Urothelium cell line (cell line): ENCODE measurements around the gene RNF135.
"Not testable (repeated sequence)": the region's sequence is repeated elsewhere in the genome, so short reads cannot be mapped to it uniquely, and the experiment has no call there.

Experiments used
- DNase-seq: peaks from one replicate; pipeline ENCODE4 v3.0.0; 2011; ENCODE audit warnings: low spot score, mixed read lengths
- FAIRE-seq: peaks from 2 replicates; lab custom pipeline; 2011; peaks lifted over from hg19 to GRCh38; lab: Jason Lieb, UNC

RNF135 gene, protein sequence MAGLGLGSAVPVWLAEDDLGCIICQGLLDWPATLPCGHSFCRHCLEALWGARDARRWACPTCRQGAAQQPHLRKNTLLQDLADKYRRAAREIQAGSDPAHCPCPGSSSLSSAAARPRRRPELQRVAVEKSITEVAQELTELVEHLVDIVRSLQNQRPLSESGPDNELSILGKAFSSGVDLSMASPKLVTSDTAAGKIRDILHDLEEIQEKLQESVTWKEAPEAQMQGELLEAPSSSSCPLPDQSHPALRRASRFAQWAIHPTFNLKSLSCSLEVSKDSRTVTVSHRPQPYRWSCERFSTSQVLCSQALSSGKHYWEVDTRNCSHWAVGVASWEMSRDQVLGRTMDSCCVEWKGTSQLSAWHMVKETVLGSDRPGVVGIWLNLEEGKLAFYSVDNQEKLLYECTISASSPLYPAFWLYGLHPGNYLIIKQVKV

DNA sequence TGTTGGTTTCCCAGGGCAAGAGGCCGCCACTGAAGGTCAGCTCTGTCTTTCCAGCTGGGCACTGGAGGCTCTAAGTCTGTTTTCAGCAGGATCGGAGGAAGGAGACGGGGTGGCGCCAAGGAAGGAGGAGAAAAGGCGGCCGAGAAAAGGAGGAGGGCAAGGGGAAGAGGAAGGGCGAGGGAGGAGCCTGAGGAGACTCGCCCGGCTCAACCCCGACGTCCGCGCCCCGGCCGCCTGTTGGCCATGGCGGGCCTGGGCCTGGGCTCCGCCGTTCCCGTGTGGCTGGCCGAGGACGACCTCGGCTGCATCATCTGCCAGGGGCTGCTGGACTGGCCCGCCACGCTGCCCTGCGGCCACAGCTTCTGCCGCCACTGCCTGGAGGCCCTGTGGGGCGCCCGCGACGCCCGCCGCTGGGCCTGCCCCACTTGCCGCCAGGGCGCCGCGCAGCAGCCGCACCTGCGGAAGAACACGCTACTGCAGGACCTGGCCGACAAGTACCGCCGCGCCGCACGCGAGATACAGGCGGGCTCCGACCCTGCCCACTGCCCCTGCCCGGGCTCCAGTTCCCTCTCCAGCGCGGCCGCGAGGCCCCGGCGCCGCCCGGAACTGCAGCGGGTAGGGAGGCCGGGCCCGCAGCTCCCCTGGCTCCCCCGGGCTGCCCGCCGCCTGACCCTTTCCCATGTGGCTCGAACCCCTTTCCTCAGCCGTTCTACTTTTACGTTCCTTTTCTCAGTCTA, at the start of gene RNF135:
RNF135 (plus strand) TSS at position 209 of the 737 bp plus-strand sequence; CDS start at position 244, 35 bp downstream.
- FAIRE-seq (peak; percentile 44), DNase-seq (peak; percentile 96)

DNA sequence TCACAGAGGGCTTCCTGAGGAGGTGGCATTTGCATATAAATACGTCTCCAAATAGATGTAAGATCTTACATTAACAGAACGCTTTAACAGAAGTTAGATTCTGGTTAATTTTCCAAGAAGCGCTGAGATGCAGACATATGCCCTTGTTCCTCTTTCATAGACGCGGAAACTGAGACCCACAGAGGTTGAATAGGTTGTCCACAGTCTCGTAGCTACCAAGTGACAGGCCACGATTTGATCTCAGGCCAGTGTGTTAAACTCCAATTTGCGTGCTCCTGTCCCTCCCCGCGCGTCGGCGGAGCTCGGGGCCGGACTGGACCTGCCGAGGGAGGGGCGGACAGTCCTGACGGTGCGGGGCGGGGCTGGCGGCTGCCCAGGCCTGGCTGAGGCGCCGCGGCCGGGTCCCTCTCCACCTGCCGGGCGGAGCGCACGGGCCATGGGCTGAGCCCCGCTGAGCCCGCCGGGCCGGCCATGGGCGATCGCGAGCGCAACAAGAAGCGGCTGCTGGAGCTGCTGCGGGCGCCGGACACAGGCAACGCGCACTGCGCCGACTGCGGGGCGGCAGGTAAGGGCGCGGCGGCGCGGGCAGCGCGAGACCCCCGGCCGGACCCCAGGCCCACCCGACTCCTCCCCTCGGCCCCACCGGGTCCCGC, 49.2 kb upstream of the RNF135 start, which contains the start of gene ADAP2:
ADAP2 (plus strand) TSS at position 402 of the 653 bp plus-strand sequence; CDS start at position 472, 70 bp downstream.
- FAIRE-seq: no peak
- peak; percentile 73 for DNase-seq

DNA sequence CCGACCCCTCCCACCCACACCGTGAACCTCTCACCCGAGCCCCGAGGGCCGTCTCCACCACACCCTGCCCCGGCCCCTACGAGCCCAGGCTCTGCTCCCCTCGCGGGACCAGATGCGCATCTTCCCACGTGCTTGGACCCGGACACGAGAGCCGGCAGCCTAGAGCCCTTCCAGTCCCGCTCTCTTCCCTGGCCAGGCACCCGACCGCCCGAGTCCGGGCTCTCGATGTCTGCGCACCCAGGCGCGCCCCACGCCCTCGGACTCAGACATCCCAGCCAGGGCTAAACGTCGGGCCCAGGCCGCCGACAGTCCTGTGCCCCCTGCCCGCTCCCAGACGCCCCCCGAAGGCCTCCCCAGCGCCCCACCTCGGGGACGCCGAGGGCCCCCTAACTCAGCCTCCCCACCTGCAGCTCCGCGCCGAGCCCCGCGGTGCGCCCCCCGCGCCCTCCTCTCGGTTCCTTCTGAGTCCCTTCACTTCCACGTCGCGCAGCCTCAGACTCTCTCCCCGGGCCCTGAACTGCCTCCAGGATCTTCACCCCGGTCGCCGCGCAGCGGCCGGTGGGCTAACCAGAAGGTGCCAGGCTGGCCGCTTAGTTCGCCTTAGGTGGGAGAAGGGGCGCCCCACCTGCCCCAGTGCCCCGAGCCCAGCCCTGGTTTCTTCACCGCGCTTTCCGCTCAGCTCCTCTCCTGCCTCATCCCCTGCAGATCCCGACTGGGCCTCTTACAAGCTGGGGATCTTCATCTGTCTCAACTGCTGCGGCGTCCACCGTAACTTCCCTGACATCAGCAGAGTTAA, 48.4 kb upstream of the RNF135 start:
- FAIRE-seq (no peak), DNase-seq (no peak)

DNA sequence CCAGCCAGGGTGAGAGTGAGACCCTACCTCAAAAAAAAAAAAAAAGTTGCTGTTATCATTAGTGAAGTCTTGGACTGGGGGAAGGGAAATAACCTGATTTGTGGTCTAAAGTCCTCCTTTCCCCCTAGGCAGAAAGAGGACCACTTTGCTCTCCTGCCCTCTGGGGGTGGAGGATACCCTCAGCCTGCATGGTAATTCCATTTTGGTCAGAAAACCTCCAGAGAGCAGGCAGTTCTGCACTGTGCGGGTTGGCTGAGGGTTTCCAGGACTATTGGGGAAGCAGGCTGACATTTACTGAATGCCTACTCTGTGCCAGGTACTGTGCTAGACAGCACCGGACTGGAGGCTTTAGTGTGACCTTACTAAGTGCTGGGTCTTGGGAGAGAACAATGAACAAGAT, 46.5 kb upstream of the RNF135 start:
- DNase-seq (no peak), FAIRE-seq (no peak)

DNA sequence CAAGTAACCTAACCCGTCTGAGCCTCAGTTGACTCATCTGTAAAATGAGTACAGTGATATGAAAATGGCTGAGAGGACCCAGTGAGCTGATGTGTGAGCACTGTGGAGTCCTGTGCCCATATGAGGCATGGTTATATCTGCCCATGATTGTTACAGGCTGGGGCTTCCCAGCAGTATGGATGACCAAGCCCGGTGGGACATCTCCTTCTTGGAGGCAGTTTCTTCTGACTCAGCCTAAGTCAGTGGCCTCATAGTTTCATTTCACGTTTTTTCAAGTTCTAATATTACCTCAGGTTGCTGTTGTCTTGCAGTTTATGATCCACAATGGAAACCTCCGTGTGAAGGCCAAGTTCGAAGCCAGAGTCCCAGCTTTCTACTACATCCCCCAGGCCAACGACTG, 44.3 kb upstream of the RNF135 start:
- DNase-seq: no peak
- FAIRE-seq: no peak

DNA sequence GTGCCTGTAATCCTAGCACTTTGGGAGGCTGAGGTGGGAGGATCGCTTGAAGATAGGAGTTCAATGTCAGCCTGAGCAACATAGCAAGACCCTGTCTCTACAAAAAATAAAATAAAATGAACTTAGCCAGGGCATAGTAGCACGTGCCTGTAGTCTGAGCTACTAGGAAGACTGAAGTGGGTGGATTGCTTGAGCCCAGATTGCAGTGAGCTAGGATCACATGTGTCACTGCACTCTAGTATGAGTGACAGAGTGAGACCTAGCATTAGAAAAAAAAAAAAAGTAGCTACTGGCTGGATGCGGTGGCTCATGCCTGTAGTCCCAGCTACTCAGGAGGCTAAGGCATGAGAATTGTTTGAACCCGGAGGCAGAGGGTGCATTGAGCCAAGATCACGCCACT, 43.1 kb upstream of the RNF135 start:
- FAIRE-seq: no peak
- DNase-seq: no peak

DNA sequence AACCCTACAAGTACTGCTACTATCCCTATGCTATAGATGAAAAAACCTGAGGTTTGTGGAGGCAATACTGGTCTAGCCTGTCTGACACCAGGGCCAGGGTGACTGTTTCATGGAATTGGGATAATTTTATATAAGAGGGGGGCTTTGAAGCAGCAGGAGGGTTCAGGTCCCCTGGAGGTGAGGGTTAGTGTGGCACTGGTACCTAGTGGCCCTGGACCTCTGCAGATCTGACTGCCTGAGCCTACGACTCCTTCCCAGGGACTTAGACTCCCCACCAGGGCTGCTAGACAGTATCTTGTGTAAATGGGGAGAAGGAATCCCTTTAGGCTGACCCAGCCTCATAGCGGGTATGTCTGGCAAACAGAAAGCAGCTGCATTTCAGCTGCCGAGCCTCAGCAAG, 42.3 kb upstream of the RNF135 start:
- DNase-seq (no peak), FAIRE-seq (no peak)

DNA sequence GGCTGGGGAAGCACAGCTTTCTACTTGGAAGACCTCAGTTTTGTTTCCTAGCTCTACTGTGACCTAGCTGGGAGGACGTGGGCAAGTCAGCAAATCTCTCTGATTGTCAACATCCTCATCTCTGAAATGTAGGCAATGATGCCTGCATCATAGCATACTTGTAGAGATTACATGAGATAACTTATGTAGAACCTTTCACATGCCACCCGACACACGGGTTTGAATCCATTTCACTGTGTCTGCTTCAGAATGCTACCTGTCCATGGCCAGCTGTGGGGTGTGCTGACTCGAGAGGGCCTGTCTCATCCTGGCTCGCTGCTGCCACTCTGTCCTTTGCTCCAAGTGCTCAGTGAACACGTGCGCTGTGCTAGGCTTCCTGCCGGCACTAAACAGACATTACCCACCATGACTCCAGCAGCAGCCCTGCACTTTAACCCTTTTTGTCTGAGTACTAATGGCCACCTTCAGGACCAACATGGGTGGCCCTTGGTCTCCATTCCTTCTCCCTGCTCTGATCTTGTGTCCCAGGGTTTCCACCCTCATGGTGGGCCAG, 41.7 kb upstream of the RNF135 start:
- no peak for FAIRE-seq
- no peak for DNase-seq

DNA sequence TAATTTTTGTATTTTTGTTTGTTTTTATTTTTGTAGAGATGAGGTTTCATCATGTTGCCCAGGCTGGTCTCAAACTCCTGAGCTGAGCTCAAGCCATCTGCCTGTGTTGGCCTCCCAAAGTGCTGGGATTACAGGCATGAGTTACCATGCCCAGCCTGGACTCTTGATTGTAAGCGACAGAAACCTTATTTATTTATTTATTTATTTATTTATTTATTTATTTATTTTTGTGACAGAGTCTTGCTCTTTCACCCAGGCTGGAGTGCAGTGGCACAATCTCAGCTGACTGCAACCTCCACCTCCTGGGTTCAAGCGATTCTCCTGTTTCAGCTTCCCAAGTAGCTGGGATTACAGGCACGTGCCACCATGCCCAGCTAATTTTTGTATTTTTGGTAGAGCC, 41.0 kb upstream of the RNF135 start:
- FAIRE-seq, DNase-seq: not testable (repeated sequence)

DNA sequence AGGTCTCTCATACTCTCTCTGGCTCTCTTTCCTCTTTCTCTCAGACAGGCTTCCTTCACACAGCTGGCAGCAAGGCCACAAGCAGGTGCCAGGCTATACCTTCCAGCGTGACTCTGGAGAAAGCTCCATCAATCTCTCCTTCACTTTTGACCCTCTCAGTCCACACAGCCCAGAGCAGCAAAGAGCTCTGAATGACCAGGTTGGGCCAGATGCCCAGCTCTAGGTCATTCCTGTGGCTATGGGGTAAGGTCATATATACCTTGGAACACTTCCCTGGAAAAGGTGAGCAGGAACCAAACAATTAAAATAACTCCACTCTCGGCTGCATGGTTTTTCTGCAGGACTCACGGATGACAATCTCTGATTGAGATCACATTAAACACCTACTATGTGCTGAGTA, 40.3 kb upstream of the RNF135 start:
- FAIRE-seq: no peak
- no peak for DNase-seq

DNA sequence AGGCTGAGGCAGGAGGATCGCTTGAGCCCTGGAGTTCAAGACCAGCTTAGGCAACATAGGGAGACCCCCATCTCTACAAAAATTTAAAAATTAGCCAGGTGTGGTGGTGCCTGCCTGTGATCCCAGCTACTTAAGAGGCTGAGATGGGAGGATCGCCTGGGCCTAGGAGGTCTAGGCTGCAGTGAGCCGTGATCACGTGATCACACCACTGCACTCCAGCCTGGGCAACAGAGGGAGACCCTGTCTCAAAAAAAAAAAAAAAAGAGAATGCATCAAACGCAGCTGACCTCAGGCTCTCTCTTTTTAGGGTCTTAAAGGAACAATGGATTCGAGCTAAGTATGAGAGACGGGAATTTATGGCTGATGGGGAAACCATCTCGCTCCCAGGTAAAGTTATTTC, 39.3 kb upstream of the RNF135 start:
- DNase-seq, FAIRE-seq: not testable (repeated sequence)

DNA sequence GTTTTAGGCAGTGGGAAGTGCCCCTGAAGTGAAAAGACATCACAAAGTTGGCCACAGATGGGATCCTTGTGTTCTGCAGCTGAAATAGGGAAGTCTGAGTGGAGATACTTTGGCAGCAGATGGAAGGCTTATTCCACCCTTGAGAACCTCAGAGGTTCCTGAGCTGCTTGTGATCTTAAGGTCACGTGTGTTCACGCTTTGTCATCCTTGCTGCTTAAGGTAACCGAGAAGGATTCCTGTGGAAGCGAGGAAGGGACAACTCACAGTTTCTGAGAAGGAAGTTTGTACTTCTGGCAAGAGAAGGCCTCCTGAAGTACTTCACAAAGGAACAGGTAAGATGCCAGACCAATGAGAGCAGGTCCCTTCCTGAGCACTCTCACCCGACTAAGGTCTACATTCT, 36.9 kb upstream of the RNF135 start:
- DNase-seq (no peak), FAIRE-seq (no peak)

DNA sequence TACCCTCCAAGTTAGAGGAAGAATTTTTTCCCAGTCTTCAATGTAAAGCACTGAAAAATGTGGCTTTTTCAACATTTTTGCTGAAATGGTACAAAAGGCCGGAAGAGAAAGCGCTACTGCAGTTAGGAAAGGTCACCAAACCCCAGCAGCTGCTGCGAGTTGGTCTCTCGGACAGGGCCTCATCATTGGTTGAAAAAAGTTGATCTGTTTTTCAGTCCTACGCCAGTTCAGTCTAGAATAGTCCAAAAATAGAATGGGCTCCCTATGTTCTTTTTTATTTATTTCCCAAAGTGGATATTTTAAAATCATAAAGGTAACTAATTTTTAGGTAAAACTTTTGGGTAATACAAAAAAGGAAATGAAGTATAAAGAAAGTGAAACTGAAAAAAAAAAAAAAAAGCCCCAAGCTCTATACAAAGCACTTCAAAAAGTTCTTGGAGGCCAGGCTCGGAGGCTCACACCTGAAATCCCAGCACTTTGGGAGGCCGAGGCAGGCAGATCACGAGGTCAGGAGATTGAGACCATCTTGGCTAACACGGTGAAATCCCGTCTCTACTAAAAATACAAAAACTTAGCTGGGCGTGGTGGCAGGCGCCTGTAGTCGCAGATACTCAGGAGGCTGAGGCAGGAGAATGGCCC, 31.7 kb upstream of the RNF135 start:
- FAIRE-seq (no peak), DNase-seq (no peak)

DNA sequence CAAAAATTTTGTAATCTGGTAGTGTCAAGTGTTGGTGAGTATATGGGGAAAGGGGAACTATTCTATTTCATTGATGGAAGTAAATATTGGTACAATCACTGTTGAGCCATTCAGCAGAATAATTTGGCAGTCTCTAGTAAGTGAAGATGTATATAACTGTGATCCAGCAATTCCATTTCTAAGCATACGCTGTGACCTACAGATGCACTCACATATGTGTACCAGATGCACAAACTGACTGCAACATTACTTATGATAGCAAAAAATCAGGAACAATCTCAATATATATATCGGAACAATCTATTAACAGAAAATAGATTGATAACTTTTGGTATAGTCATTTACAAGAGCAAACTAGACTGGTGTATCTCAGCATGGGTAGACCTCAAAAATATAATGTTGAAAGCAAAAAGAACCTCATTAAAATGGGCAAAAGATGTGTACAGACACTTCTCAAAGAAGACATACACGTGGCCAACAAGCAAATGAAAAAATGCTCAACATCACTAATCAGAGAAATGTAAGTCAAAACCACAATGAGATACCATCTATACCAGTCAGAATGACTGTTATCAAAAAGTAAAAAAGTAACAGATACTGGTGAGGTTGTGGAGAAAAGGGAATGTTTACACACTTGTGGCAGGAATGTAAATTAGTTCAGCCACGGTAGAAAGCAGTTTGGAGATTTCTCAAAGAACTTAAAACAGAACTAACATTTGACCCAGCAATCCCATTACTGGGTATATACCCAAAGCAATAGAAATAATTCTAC, 28.3 kb upstream of the RNF135 start:
- no peak for FAIRE-seq
- no peak for DNase-seq

DNA sequence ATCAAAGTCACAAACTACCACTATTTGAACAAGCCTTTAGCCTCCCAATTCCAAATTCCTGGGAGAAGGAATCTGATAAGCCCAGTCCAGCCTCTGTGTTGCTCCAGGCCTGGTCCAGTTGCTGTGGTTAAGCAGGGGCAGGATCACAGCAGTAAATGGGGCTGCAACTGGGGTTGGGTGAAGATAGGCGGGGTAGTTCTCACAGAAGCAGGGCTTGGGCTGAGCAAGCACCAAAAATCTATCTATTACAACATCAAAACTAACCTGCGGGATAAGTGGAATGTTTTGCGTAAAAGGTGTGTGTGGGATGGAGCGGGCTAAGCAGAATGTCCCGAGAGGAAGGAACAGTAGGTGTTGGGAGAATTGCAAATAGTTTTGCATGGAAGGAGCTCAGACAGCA, 23.0 kb upstream of the RNF135 start:
- DNase-seq (no peak), FAIRE-seq (no peak)

DNA sequence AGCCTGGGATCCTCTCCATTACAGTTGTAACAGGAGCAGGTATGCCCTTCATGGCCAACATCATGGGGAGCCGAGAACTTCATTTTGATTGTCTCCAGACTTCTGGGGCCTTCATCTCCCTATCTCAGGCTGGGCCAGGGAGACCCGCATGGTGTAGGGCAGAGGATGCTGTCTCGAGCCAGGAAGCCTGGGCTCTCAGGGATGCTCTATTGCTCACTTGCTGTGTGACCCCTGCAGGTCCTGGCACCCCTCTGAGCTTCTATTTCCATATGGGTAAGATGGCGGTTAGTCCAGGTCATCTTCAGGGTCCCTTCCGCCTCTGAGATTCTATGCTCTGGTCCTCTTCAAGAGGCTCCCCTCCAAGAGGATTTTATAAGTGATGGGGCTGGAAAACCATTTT, 20.6 kb upstream of the RNF135 start:
- FAIRE-seq (no peak), DNase-seq (no peak)

DNA sequence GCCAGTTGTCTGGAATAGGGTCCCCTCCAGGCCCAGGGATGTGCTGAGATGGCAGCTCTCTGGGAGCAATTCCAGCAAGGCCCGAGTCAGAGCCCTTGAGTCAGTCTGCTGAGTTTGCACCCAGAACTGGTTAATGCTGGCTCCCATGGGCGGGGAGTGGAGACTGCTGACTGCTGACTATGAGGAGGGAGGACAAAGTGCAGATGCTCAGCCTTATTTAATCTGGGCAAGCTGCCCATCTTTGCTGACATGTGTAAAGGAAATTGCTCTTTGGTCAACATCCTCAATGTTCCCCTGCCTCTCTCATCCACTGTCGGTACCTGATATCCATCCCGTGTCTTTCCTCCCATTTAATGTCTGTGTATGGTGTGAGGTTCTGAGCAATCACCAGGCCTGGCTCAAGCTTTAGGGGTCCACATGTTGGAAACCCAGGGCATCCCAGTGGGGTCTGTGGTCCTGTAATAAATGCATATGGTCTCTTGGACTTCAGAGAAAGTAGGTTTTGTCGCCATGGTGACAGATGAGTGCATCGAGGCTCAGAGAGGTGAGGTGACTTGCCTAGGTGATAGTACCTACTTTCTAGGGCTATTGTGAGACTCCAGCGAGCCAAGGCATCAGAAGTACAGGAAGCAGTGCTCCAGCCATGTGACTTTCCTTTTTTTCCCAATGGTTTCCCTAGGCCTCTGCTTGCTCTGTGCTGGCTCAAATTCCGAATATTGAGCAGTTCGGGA, 20.0 kb upstream of the RNF135 start:
- no peak for FAIRE-seq
- DNase-seq: no peak

DNA sequence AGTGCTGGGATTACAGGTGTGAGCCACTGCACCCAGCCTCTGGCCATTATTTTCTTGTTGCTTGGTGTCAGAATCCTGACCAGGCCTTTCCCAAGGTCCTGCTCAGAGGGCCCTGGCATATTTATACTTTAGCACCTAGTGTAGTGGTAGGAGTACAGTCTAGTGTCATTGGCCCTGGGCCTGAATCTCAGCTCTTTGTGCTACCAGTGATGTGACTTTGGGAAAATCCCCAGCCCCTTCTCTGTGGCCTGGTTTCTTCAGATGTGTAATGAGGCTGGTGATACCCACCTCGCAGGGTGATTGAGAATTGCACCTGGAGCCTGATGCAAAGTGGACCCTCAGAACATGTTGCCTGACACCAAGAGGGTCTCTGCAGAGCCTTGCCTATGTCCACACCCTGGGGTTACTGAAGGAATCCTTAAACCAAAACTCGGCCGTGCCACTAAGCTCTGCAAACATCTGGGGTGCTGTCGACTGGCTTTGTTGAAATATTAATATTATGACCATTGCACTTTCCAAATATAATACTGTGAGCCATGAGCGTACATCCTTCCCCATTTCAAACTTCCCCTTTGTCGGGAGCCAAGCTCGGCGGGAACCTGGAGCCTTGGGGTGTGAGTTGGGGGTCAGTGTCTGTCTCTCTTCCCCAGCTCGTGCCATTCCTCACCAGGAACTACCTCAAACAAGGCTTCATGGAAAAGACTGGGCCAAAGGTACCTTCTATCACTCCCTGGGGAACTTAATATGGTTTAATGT, 18.0 kb upstream of the RNF135 start:
- no peak for FAIRE-seq

More for the DNA sequence above, 18.0 kb upstream of the RNF135 start:
- no peak for DNase-seq
